ENCODE measurements around the gene HLA-DQA2. TPM values are rescaled to one million over a fixed set of nuclear protein-coding genes. Genes with fewer than 3 reads are reported as not detected.
"Not testable (repeated sequence)": the region's sequence is repeated elsewhere in the genome, so short reads cannot be mapped to it uniquely, and the experiment has no call there.

The HLA-DQA2 gene
- total and polyA plus RNA-seq, 10 donors = 0.10 to 84.9 (median 6.3) TPM

DNA sequence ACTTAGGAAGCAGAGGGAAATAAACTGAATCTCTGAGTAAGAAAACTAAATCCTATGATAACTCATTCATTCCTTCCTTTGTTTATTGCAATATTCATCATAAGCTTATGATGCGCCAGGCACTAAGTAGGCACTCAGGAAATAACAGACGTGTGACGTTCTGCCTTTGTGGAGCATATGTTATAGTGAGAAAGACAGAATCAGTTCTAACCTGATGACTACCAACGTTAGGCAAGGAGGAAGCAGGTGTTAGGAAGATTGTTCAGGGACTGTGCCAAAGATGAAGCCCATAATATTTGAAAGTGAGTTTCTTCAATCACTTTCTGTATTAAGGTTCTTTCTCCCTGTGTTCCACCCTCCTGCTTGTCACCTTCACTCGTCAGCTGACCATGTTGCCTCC, 3.6 kb downstream of the HLA-DQA2 start:
- 16 to 28% (median 24%) methylated on average over 5 of the region's 5 CpGs for WGBS, 5 donors
- H3K36me3 ChIP-seq = no peaks in the 10 kb centered on the region
- intact Hi-C loops (cut with DNase I; ENCODE audit: low total_unique reads) = no loop called here
- TF ChIP-seq POLR2AphosphoS5 (IDR thresholded peaks at IDR 0.05) (no peak), POLR2A (IDR thresholded peaks at IDR 0.05) (no peak), CTCF (IDR thresholded peaks at IDR 0.05 in 8 of 11, conservative IDR thresholded peaks at IDR 0.05 in 3 of 11) (no peak)
- no peak for DNase-seq
- no peak overlapping the region for H3K27ac ChIP-seq
- no peaks in the 10 kb centered on the region for H3K9me3 ChIP-seq
- no peak overlapping the region for H3K4me3 ChIP-seq
- peaks cover 0 to 44% (median 0%) of the 10 kb centered on the region in 7 donors for H3K27me3 ChIP-seq (replicated peaks in 1 of 7)
- no peaks in the 10 kb centered on the region for H3K4me1 ChIP-seq

GRCh38 chr6:32745649-32746048, 4.5 kb downstream of the HLA-DQA2 start:
- H3K4me1 ChIP-seq; intact Hi-C loops (cut with DNase I; ENCODE audit: low total_unique reads); DNase-seq; H3K9me3 ChIP-seq; H3K27ac ChIP-seq; H3K4me3 ChIP-seq; H3K36me3 ChIP-seq: not testable (repeated sequence)
- peaks cover 0 to 44% (median 0%) of the 10 kb centered on the region in 7 donors for H3K27me3 ChIP-seq (replicated peaks in 1 of 7)
- 22 to 72% (median 52%) methylated on average over 1 of the region's 1 CpG for WGBS, 5 donors

GRCh38 chr6:32752580-32752979, 11.4 kb downstream of the HLA-DQA2 start:
- TF ChIP-seq POLR2AphosphoS5 (IDR thresholded peaks at IDR 0.05) = no peak
- TF ChIP-seq CTCF (IDR thresholded peaks at IDR 0.05 in 8 of 11, conservative IDR thresholded peaks at IDR 0.05 in 3 of 11) = no peak
- TF ChIP-seq POLR2A (IDR thresholded peaks at IDR 0.05) = no peak
- Histone ChIP-seq H3K4me1 (no peaks in the 10 kb centered on the region), H3K27me3 (replicated peaks in 1 of 7) (peaks cover 0 to 36% (median 0%) of the 10 kb centered on the region in 7 donors), H3K4me3 (no peak overlapping the region), H3K9me3 (no peaks in the 10 kb centered on the region), H3K36me3 (no peaks in the 10 kb centered on the region), H3K27ac (no peak overlapping the region)
- 49 to 88% (median 60%) methylated on average over 8 of the region's 8 CpGs for WGBS, 5 donors
- intact Hi-C loops (cut with DNase I; ENCODE audit: low total_unique reads) = no loop called here
- no peak for DNase-seq

GRCh38 chr6:32759669-32760068, 18.5 kb downstream of the HLA-DQA2 start:
- H3K27ac ChIP-seq = no peak overlapping the region
- peaks cover 0 to 32% (median 4%) of the 10 kb centered on the region in 7 donors for H3K27me3 ChIP-seq (replicated peaks in 1 of 7)
- WGBS, 5 donors = 79 to 89% (median 85%) methylated on average over 1 of the region's 1 CpG
- H3K36me3 ChIP-seq = no peaks in the 10 kb centered on the region
- H3K4me1 ChIP-seq = no peaks in the 10 kb centered on the region
- H3K4me3 ChIP-seq = no peak overlapping the region
- no peak for DNase-seq
- TF ChIP-seq POLR2AphosphoS5 (IDR thresholded peaks at IDR 0.05) = no peak
- TF ChIP-seq POLR2A (IDR thresholded peaks at IDR 0.05) = no peak
- no peak for TF ChIP-seq CTCF (IDR thresholded peaks at IDR 0.05 in 8 of 11, conservative IDR thresholded peaks at IDR 0.05 in 3 of 11)
- intact Hi-C loops (cut with DNase I; ENCODE audit: low total_unique reads) = no loop called here
- no peaks in the 10 kb centered on the region for H3K9me3 ChIP-seq

GRCh38 chr6:32761072-32761471, 19.9 kb downstream of the HLA-DQA2 start:
- Histone ChIP-seq H3K27me3 (replicated peaks in 1 of 7) (peaks cover 0 to 40% (median 4%) of the 10 kb centered on the region in 7 donors), H3K27ac (no peak overlapping the region), H3K36me3 (no peaks in the 10 kb centered on the region), H3K9me3 (no peaks in the 10 kb centered on the region), H3K4me3 (no peak overlapping the region), H3K4me1 (no peaks in the 10 kb centered on the region)
- no peak for TF ChIP-seq POLR2A (IDR thresholded peaks at IDR 0.05)
- no peak for TF ChIP-seq CTCF (IDR thresholded peaks at IDR 0.05 in 8 of 11, conservative IDR thresholded peaks at IDR 0.05 in 3 of 11)
- no peak for TF ChIP-seq POLR2AphosphoS5 (IDR thresholded peaks at IDR 0.05)
- 82 to 93% (median 89%) methylated on average over 16 of the region's 16 CpGs for WGBS, 5 donors
- intact Hi-C loops (cut with DNase I; ENCODE audit: low total_unique reads) = no loop called here
- no peak for DNase-seq
